ENCODE measurements around the gene KLHL29. TPM values are rescaled to one million over a fixed set of nuclear protein-coding genes. Genes with fewer than 3 reads are reported as not detected.

The KLHL29 gene
- total RNA-seq, 1 experiment from 2014 or later, result 16.7 TPM

DNA sequence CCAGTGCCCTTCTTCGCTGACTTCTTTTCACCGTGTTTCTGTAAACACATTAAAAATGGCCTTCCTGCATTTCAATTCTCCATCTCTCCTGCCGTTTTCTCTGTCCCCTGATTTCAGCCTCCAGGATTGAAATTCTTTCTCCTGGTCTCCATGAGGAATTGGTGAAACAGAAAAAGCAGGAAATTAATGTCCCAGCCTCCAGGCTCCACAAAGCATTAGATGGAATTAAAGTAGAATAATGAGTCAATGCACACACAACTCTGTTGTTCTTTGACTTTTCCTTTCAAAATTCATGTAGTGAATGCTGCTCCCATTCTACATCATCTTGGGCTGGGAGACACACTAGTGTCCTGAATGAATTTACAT is 209.5 kb downstream of the KLHL29 start (continued):
- TF ChIP-seq, protein P1, sequence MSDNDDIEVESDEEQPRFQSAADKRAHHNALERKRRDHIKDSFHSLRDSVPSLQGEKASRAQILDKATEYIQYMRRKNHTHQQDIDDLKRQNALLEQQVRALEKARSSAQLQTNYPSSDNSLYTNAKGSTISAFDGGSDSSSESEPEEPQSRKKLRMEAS (IDR thresholded peaks at IDR 0.05), result no peak
- TF ChIP-seq TCF7L2 (IDR thresholded peaks at IDR 0.05; ENCODE audit: borderline replicate concordance, extremely low read depth, insufficient read depth, insufficient read length), result no peak
- no peak for TF ChIP-seq ZFX (IDR thresholded peaks at IDR 0.05)
- TF ChIP-seq SRF (IDR thresholded peaks at IDR 0.05; ENCODE audit: low read depth), result no peak
- no peak for TF ChIP-seq RAD21 (IDR thresholded peaks at IDR 0.05; ENCODE audit: low read depth)
- no peak for TF ChIP-seq ZNF274 (IDR thresholded peaks at IDR 0.05; ENCODE audit: low read depth, low read length)
- TF ChIP-seq, protein P2, sequence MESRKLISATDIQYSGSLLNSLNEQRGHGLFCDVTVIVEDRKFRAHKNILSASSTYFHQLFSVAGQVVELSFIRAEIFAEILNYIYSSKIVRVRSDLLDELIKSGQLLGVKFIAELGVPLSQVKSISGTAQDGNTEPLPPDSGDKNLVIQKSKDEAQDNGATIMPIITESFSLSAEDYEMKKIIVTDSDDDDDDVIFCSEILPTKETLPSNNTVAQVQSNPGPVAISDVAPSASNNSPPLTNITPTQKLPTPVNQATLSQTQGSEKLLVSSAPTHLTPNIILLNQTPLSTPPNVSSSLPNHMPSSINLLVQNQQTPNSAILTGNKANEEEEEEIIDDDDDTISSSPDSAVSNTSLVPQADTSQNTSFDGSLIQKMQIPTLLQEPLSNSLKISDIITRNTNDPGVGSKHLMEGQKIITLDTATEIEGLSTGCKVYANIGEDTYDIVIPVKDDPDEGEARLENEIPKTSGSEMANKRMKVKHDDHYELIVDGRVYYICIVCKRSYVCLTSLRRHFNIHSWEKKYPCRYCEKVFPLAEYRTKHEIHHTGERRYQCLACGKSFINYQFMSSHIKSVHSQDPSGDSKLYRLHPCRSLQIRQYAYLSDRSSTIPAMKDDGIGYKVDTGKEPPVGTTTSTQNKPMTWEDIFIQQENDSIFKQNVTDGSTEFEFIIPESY (IDR thresholded peaks at IDR 0.05; ENCODE audit: extremely low read depth, insufficient replicate concordance, low read length), result no peak

DNA sequence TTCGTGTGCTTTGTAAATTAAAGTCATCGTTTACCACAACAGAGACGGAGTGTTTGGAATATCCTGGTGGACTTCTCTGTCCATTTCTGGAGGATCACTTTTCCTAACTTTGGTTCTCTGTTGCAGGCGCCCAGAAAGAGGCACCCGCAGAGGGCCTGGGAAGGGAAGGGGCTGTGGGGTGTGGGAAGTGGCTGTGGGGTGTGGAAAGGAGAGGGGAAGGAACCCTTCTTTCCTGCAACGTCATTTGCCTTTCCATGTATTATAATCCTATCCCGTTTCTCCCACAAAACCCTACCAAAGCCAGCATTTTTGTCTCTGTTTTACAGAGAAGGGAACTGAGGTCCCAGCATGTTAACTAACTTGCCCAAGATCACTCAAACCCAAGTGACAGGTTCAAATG is 210.0 kb downstream of the KLHL29 start:
- BruUV-seq (replicated peaks), result no TSS peak
- Histone ChIP-seq H3K4me1 (ENCODE audit: control insufficient read depth in 1 of 2, insufficient read depth in 2 of 2, low read length in 2 of 2) (0 out of 4 replicates have a peak, but pooled peaks cover 0 to 4% of the 10 kb centered on the region in 2 experiments), H3K9ac (ENCODE audit: low read length) (no peak overlapping the region), H3K79me2 (ENCODE audit: insufficient read depth, low read length) (no peaks in the 10 kb centered on the region), H3K4me2 (ENCODE audit: low read length) (no peak overlapping the region), H3K36me3 (ENCODE audit: control insufficient read depth in 1 of 2, insufficient read depth in 2 of 2, low read length in 2 of 2) (no peaks in the 10 kb centered on the region), H3K9me2 (ENCODE audit: insufficient read depth) (no peaks in the 10 kb centered on the region), H3K4me3 (replicated peaks in 1 of 2; ENCODE audit: low read depth in 1 of 2, low read length in 2 of 2) (no peak overlapping the region), H3K9me3 (ENCODE audit: control insufficient read depth in 1 of 2, insufficient read depth in 1 of 2, low read depth in 1 of 2, low read length in 2 of 2) (no peaks in the 10 kb centered on the region), H3K27me3 (ENCODE audit: insufficient read depth, low read length) (no peaks in the 10 kb centered on the region), H2AFZ (ENCODE audit: low read depth, low read length, poor library complexity, severe bottlenecking) (no peak overlapping the region), H4K20me1 (ENCODE audit: insufficient read depth) (no peaks in the 10 kb centered on the region), H3K27ac (ENCODE audit: low read depth, low read length) (no peak overlapping the region)
- ChIA-PET POLR2A (no interaction called here), RAD21 (ENCODE audit: low non-redundant PET in 1 of 2, low total read pairs in 2 of 2, uncharacterized antibody in 2 of 2, unreplicated experiment in 2 of 2) (no interaction called here), CTCF (no interaction called here)
- intact Hi-C loops (cut with micrococcal nuclease), result no loop called here
- TF ChIP-seq EGR1 (IDR thresholded peaks at IDR 0.05; ENCODE audit: low read depth) (no peak), POLR2AphosphoS5 (IDR thresholded peaks at IDR 0.05; ENCODE audit: low read depth, low read length) (no peak), YY1 (IDR thresholded peaks at IDR 0.05; ENCODE audit: extremely low read depth, insufficient replicate concordance, low read depth, low read length) (no peak), SRF (IDR thresholded peaks at IDR 0.05; ENCODE audit: low read depth) (no peak), ELF1 (IDR thresholded peaks at IDR 0.05; ENCODE audit: borderline replicate concordance, low read depth) (no peak), TCF7L2 (IDR thresholded peaks at IDR 0.05; ENCODE audit: borderline replicate concordance, extremely low read depth, insufficient read depth, insufficient read length) (no peak), SIN3A (IDR thresholded peaks at IDR 0.05; ENCODE audit: low read depth) (no peak), RAD21 (IDR thresholded peaks at IDR 0.05; ENCODE audit: low read depth) (no peak), ZFX (IDR thresholded peaks at IDR 0.05) (no peak), JUND (IDR thresholded peaks at IDR 0.05) (no peak)
- TF ChIP-seq, protein P3, sequence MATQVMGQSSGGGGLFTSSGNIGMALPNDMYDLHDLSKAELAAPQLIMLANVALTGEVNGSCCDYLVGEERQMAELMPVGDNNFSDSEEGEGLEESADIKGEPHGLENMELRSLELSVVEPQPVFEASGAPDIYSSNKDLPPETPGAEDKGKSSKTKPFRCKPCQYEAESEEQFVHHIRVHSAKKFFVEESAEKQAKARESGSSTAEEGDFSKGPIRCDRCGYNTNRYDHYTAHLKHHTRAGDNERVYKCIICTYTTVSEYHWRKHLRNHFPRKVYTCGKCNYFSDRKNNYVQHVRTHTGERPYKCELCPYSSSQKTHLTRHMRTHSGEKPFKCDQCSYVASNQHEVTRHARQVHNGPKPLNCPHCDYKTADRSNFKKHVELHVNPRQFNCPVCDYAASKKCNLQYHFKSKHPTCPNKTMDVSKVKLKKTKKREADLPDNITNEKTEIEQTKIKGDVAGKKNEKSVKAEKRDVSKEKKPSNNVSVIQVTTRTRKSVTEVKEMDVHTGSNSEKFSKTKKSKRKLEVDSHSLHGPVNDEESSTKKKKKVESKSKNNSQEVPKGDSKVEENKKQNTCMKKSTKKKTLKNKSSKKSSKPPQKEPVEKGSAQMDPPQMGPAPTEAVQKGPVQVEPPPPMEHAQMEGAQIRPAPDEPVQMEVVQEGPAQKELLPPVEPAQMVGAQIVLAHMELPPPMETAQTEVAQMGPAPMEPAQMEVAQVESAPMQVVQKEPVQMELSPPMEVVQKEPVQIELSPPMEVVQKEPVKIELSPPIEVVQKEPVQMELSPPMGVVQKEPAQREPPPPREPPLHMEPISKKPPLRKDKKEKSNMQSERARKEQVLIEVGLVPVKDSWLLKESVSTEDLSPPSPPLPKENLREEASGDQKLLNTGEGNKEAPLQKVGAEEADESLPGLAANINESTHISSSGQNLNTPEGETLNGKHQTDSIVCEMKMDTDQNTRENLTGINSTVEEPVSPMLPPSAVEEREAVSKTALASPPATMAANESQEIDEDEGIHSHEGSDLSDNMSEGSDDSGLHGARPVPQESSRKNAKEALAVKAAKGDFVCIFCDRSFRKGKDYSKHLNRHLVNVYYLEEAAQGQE (IDR thresholded peaks at IDR 0.05; ENCODE audit: low read depth), result no peak
- ATAC-seq (no peak), DNase-seq (ENCODE audit: low read depth, low spot score) (no peak)
